Activated naive CD4-positive, alpha-beta T cell treated with anti-CD3 and anti-CD28 coated beads, Interleukin-2, amount 50 U/mL, for 24 hours (primary cell): Measurements from ENCODE around the gene CCDC175.

Experiments
- H3K27ac Mint-ChIP-seq: one replicate; pipeline ENCODE4 v1.8.0; 2021; ENCODE audit warnings: mild to moderate bottlenecking, mixed read lengths
- H3K27me3 Mint-ChIP-seq: one replicate; pipeline ENCODE4 v1.8.0; 2021; ENCODE audit warnings: mixed read lengths
- H3K36me3 Mint-ChIP-seq: one replicate; pipeline ENCODE4 v1.8.0; 2021; ENCODE audit warnings: mixed read lengths
- H3K4me1 Mint-ChIP-seq: one replicate; pipeline ENCODE4 v1.8.0; 2021; ENCODE audit warnings: mixed read lengths
- H3K4me3 Mint-ChIP-seq: one replicate; pipeline ENCODE4 v1.8.0; 2021; ENCODE audit warnings: mild to moderate bottlenecking, mixed read lengths
- H3K9me3 Mint-ChIP-seq: one replicate; pipeline ENCODE4 v1.8.0; 2021; ENCODE audit warnings: mixed read lengths

Gene CCDC175

DNA sequence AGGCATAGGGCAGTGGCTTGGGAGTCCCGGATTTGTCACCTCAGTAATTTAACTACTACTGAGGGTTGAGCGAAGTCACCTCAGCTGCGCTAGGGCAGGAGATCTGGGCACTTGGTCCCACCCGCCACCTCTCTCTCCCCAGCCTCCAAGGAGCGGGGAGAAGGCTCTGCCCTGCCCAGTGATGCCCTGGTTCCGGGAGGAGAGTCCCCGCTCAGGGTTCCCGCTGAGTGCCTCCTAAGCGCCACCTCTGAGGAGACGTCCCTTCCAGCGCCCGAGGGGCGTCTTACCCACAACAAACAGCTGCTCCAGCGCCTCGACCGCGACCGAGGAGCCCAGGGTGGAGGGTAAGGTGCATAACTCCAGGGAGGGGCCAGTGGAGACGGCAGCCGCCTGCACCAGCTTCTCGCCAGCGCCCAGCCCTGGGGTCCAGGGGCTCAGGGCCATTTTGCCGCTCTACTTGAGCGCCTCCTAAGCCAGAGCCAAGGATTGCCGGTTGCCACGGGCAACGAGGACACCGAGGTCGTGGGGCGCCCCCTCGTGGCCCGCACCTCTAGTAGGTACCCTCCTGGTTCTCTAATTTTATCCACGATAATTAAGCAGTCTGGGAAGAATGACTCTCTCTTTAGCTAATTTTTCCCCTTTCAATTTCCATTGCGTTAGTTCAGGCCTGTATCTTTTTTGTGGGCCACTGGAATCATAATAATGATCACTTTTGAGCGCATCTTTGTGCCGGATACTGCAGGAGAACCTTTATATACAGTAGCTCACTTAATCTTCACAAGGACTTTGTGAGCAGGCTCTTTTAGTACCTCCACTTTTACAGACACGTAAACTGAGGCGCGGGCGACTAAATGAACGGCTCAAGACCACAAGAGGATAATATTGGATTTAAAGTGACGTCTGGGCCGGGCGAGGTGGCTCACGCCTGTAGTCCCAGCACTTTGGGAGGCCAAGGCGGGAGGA, at the start of gene CCDC175:
Gene CCDC175, minus strand, starts transcription at position 481 of the 963 bp plus-strand sequence. Its CDS starts 37 bp downstream, at position 444.
- Mint-ChIP-seq H3K27me3 (peaks cover 15% of the 10 kb centered on the region), H3K4me3 (peak within 1 kb of the TSS; percentile 74), H3K4me1 (peaks cover 8% of the 10 kb centered on the region), H3K36me3 (no peaks in the 10 kb centered on the region), H3K9me3 (no peaks in the 10 kb centered on the region), H3K27ac (no peak within 1 kb of the TSS)

DNA sequence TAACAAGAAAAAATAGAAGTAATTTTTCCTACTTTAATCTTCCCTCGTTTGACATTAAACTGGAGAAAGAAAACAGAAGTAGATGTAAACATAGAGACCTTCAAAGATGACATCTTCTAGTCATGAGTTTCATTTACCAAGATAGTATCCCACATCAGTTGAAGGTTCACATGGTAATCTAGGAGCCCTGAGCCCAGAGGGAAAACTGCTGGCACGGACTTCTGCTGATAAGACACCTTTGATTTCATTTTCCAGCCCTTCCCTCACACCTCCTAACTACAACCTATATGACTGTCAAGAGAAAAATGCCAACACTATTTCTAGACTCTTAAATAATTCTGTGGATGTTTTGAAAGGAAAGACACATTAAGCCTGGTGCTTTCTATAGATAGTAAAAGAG, 46.0 kb upstream of the CCDC175 start:
- Mint-ChIP-seq H3K4me1 (no peaks in the 10 kb centered on the region), H3K4me3 (no peak overlapping the region), H3K9me3 (no peaks in the 10 kb centered on the region), H3K27ac (no peak overlapping the region), H3K36me3 (peaks cover 2% of the 10 kb centered on the region), H3K27me3 (peaks cover 18% of the 10 kb centered on the region)

DNA sequence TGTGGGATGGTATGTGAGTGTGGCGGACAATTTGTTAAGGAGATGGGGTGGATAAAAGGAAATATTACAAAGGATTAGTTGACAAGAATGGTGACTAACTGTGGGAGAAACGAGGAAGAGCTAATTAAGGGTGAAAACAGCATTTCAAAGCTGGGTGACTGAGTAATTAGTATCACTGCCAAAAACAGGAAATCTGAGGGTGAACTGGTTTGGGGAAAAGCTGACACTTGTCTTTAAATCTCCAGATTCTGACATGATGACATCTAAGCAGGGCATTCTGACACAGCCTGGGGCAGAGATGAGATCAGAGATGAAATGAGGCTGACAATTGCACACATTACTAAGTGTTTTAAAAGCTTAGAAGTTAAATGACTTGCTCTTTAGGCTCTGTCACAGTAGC, 42.4 kb upstream of the CCDC175 start:
- Mint-ChIP-seq H3K36me3 (peaks cover 2% of the 10 kb centered on the region), H3K9me3 (no peaks in the 10 kb centered on the region), H3K27me3 (peaks cover 13% of the 10 kb centered on the region), H3K4me1 (no peaks in the 10 kb centered on the region), H3K27ac (no peak overlapping the region), H3K4me3 (no peak overlapping the region)

GRCh38 chr14:59601056-59601455, 24.4 kb upstream of the CCDC175 start:
- Mint-ChIP-seq H3K9me3 (no peaks in the 10 kb centered on the region), H3K4me3 (no peak overlapping the region), H3K36me3 (no peaks in the 10 kb centered on the region), H3K4me1 (no peaks in the 10 kb centered on the region), H3K27me3 (peaks cover 7% of the 10 kb centered on the region), H3K27ac (no peak overlapping the region)

GRCh38 chr14:59600211-59600945, 23.8 kb upstream of the CCDC175 start:
- H3K36me3 Mint-ChIP-seq: no peaks in the 10 kb centered on the region
- H3K4me1 Mint-ChIP-seq: no peaks in the 10 kb centered on the region
- no peak overlapping the region for H3K27ac Mint-ChIP-seq
- H3K27me3 Mint-ChIP-seq: peaks cover 7% of the 10 kb centered on the region
- no peaks in the 10 kb centered on the region for H3K9me3 Mint-ChIP-seq
- H3K4me3 Mint-ChIP-seq: no peak overlapping the region

DNA sequence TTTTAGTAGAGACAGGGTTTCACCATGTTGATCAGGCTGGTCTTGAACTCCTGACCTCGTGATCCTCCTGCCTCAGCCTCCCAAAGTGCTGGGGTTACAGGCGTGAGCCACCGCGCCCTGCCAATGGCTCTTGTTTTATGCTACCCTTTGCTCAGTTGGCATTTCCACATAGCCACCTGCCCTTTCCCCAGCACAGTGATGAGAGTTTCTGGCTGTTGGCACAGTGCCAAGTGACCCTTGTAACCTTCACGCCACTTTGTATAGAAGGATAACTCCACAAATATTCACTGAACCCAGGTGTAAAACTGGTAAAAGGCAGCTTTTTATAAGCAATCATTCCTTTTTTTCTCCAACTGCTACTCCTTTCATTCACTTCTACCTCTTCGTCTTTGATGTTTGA, 18.5 kb upstream of the CCDC175 start:
- Mint-ChIP-seq H3K4me3 (no peak overlapping the region), H3K27ac (no peak overlapping the region), H3K27me3 (peaks cover 9% of the 10 kb centered on the region), H3K9me3 (peaks cover 4% of the 10 kb centered on the region), H3K4me1 (no peaks in the 10 kb centered on the region), H3K36me3 (no peaks in the 10 kb centered on the region)

GRCh38 chr14:59591641-59592370, 15.2 kb upstream of the CCDC175 start:
- Mint-ChIP-seq H3K36me3 (no peaks in the 10 kb centered on the region), H3K4me1 (peaks cover 5% of the 10 kb centered on the region), H3K9me3 (peaks cover 4% of the 10 kb centered on the region), H3K27ac (no peak overlapping the region), H3K27me3 (peaks cover 2% of the 10 kb centered on the region), H3K4me3 (no peak overlapping the region)

- Mint-ChIP-seq H3K27ac (no peak overlapping the region), H3K4me3 (no peak overlapping the region), H3K4me1 (peaks cover 13% of the 10 kb centered on the region), H3K27me3 (peaks cover 2% of the 10 kb centered on the region), H3K9me3 (peaks cover 4% of the 10 kb centered on the region), H3K36me3 (no peaks in the 10 kb centered on the region)
Observed at GRCh38 chr14:59588101-59588500, 11.5 kb upstream of the CCDC175 start.

DNA sequence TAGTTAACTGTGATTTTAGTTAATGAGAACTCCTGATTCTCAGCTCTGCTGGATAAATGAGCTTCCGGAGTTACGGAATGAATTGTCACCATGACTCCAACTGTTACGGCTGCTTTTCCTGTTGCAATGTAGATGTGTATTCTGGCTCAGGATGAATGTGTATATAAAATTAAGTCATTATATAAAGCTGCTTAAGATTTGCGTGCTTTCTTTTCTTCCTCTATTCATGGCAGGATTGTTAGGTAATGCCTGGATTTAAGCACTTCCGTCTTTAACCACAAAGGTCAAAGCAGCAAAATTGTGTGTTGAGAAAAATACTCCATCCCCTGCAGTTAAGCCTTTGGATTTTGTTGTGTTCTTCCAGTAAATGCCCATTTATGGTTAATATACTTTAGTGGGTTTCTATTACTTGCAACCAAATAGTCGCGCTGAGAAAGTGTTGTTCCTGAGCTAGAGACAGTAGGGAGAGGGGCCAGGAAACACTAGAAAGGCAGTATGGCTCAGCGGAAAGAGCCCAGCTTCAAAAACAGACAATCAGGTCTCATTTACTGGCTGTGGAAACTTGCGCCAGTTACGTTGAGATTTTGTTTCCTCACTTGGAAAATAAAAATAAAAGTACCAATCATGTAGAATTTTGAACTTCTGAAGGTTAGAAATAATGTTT, 9.4 kb upstream of the CCDC175 start:
- H3K9me3 Mint-ChIP-seq: no peaks in the 10 kb centered on the region
- no peaks in the 10 kb centered on the region for H3K36me3 Mint-ChIP-seq
- peaks cover 13% of the 10 kb centered on the region for H3K4me1 Mint-ChIP-seq
- no peak overlapping the region for H3K27ac Mint-ChIP-seq
- H3K4me3 Mint-ChIP-seq: peak overlapping the region; percentile 78
- no peaks in the 10 kb centered on the region for H3K27me3 Mint-ChIP-seq

DNA sequence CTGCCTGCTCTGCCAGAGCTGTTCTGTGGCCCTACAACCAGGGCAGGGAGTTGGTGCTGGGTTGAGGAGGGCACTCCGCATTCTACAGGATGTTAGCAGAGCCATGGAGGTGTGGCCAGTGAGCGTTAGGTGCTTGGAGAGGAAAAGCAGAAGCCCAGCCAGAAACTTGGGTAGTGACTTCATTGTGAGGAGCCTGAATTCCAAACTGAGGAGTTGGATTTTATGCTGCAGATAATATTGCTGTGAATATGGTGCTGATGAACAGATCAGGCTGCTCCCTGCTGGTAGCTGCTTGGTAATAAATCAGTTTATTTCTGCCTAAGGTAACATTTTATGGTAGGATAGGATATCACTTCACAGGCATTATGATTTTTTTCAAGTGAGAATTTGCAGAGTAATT, 7.1 kb upstream of the CCDC175 start:
- H3K9me3 Mint-ChIP-seq: no peaks in the 10 kb centered on the region
- peaks cover 13% of the 10 kb centered on the region for H3K4me1 Mint-ChIP-seq
- H3K36me3 Mint-ChIP-seq: no peaks in the 10 kb centered on the region
- H3K27ac Mint-ChIP-seq: no peak overlapping the region
- H3K27me3 Mint-ChIP-seq: peaks cover 2% of the 10 kb centered on the region
- H3K4me3 Mint-ChIP-seq: no peak overlapping the region

- Mint-ChIP-seq H3K27ac (no peak overlapping the region), H3K36me3 (no peaks in the 10 kb centered on the region), H3K27me3 (peaks cover 5% of the 10 kb centered on the region), H3K4me1 (peaks cover 13% of the 10 kb centered on the region), H3K9me3 (no peaks in the 10 kb centered on the region), H3K4me3 (no peak overlapping the region)
Observed at GRCh38 chr14:59582845-59583509, 6.4 kb upstream of the CCDC175 start.

DNA sequence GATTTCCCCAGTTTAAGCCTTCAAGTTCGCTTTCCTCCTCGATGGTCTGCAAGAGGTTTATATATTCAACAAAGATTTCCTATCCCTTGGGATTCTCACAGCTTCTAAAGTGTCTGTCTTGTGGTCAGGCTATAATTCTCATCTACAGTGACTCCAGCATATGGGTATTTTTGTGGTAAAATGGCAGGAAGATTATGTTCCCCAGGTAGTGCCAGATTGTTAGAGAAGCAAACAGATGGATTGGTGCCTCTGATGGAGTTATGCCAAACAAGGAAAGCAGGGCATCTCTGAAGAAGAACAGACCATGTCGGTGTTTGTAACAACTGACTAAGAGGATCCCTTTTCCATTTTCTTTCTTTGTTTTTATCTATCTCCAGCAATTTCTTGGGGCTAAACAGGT, 5.5 kb upstream of the CCDC175 start:
- no peak overlapping the region for H3K4me3 Mint-ChIP-seq
- no peaks in the 10 kb centered on the region for H3K36me3 Mint-ChIP-seq
- peaks cover 12% of the 10 kb centered on the region for H3K4me1 Mint-ChIP-seq
- H3K27me3 Mint-ChIP-seq: peaks cover 8% of the 10 kb centered on the region
- H3K27ac Mint-ChIP-seq: no peak overlapping the region
- H3K9me3 Mint-ChIP-seq: no peaks in the 10 kb centered on the region

DNA sequence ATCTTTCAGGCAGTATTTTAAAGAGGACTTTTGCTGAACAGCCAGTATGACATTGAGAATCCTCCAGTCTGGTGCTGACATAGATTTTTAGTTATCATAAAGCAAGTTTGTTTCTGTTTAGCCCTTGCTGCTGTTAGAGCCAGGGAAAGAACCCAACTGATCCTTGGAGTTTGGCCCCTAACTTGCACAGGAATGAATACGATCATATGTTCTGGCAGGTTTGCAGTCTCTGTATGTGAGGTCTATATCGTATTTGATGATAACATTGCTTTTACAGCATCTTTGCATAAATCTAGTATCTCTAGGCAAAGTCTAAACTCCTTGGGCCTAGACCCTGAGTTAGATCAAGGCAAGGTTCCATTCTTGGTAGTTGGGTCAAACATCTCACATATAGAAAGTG, 4.3 kb upstream of the CCDC175 start:
- H3K27me3 Mint-ChIP-seq: peaks cover 13% of the 10 kb centered on the region
- no peaks in the 10 kb centered on the region for H3K36me3 Mint-ChIP-seq
- H3K4me3 Mint-ChIP-seq: no peak overlapping the region
- H3K9me3 Mint-ChIP-seq: no peaks in the 10 kb centered on the region
- H3K4me1 Mint-ChIP-seq: peaks cover 8% of the 10 kb centered on the region
- H3K27ac Mint-ChIP-seq: no peak overlapping the region

- Mint-ChIP-seq H3K36me3 (no peaks in the 10 kb centered on the region), H3K4me3 (no peak overlapping the region), H3K9me3 (no peaks in the 10 kb centered on the region), H3K27ac (no peak overlapping the region), H3K4me1 (no peaks in the 10 kb centered on the region), H3K27me3 (peaks cover 15% of the 10 kb centered on the region)
Observed at GRCh38 chr14:59570122-59570521, 6.5 kb downstream of the CCDC175 start.

DNA sequence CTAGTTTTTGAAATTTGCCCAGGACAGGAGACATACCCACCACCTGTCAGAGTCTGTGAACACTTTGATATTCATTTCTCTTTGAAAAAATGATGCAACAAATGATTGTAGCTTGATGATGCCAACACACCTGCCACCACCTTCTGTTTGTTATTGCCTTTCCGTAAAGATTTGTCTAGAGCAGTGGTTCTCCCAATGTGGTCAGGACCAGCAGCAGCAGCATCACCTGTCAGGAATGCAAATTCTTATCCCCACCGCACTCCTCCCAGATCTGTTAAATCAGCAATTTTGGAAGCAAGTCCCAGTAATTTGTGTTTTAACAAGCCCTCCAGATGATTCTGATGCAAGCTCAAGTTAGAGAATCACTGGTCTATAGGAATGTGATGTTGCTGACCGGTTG, 9.9 kb downstream of the CCDC175 start:
- Mint-ChIP-seq H3K4me3 (no peak overlapping the region), H3K4me1 (no peaks in the 10 kb centered on the region), H3K27ac (no peak overlapping the region), H3K9me3 (no peaks in the 10 kb centered on the region), H3K36me3 (no peaks in the 10 kb centered on the region), H3K27me3 (peaks cover 18% of the 10 kb centered on the region)
